D721Med (cell line): ENCODE data around the gene SDK1.

ENCODE experiments used
- DNase-seq: peaks from one replicate; pipeline ENCODE4 v3.0.0; 2011; ENCODE audit warnings: low spot score; ENCODE audit not compliant: insufficient read length
- FAIRE-seq: peaks from 2 replicates; lab custom pipeline; 2011; peaks lifted over from hg19 to GRCh38; lab: Jason Lieb, UNC
- CTCF ChIP-seq: IDR thresholded peaks from 2 replicates; pipeline ENCODE4 v1.5.1; 2012; ENCODE audit warnings: mild to moderate bottlenecking, control low read depth; ENCODE audit not compliant: insufficient read depth; ENCODE audit errors: missing control alignments

The SDK1 gene

GRCh38 chr7:4147926-4148620 is 847.0 kb downstream of the SDK1 start:
- FAIRE-seq (no peak), DNase-seq (no peak)
- TF ChIP-seq CTCF: no peak

GRCh38 chr7:4149236-4149635 is 848.2 kb downstream of the SDK1 start:
- TF ChIP-seq CTCF: no peak
- DNase-seq (no peak), FAIRE-seq (no peak)

GRCh38 chr7:4149645-4150044 is 848.6 kb downstream of the SDK1 start:
- no peak for TF ChIP-seq CTCF
- FAIRE-seq: no peak
- no peak for DNase-seq

- no peak for TF ChIP-seq CTCF
- DNase-seq: no peak
- FAIRE-seq: no peak
These were observed 849.7 kb downstream of the SDK1 start for GRCh38 chr7:4150731-4151130.

- FAIRE-seq (no peak), DNase-seq (no peak)
- no peak for TF ChIP-seq CTCF
These were observed 850.5 kb downstream of the SDK1 start for GRCh38 chr7:4151524-4151923.

- TF ChIP-seq CTCF: no peak
- no peak for FAIRE-seq
- no peak for DNase-seq
These were observed 851.0 kb downstream of the SDK1 start for GRCh38 chr7:4151926-4152549.
